ENCODE measurements around the gene RNF182.
"Not testable (repeated sequence)": the region's sequence is repeated elsewhere in the genome, so short reads cannot be mapped to it uniquely, and the experiment has no call there.

Gene RNF182

GRCh38 chr6:14016935-14017625 lies 92.3 kb downstream of the RNF182 start:
- WGBS (ENCODE audit: insufficient coverage, insufficient read length) = 100% methylated on average over 1 of the region's 5 CpGs
- DNase-seq (ENCODE audit: low read depth, low spot score) = no peak

DNA sequence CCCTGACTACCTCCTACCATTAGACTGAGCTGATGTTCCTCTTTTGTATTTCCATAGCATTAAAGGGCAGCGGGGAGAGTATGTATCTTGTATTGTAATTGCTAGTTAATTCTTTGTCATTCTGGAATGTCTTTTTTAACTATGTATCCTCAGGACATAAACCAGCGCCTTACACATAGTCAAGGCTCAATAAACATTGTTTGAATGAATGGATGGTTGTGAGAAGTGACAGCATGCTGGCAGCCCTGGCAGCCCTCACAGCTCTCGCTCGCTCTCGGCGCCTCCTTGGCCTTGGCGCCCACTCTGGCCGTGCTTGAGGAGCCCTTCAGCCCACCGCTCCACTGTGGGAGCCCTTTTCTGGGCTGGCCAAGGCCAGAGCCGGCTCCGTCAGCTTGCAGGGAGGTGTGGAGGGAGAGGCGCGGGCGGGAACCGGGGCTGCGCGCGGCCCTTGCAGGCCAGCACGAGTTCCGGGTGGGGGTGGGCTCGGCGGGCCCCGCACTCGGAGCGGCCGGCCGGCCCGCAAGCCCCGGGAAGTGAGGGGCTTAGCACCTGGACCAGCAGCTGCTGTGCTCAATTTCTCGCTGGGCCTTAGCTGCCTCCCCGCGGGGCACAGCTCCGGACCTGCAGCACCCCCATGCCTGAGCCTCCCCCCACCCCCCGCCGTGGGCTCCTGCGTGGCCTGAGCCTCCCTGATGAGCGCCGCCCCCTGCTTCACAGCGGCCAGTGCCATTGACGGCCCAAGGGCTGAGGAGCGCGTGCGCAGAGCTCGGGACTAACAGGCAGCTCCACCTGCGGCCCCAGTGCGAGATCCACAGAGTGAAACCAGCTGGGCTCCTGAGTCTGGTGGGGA lies 93.1 kb downstream of the RNF182 start:
- WGBS (ENCODE audit: insufficient coverage, insufficient read length) = no CpG with 5 or more reads among the region's 46 CpGs
- Histone ChIP-seq H3K4me1 (ENCODE audit: control insufficient read depth, insufficient read depth, low read length) (no peaks in the 10 kb centered on the region), H3K4me3 (ENCODE audit: low read length) (peak overlapping the region; percentile 19; the same call in 1 of the 2 replicates), H3K27ac (ENCODE audit: low read length) (no peak overlapping the region), H3K9me3 (ENCODE audit: control insufficient read depth, insufficient read depth, low read length) (no peaks in the 10 kb centered on the region), H3K27me3 (ENCODE audit: control insufficient read depth, insufficient read depth, low read length) (no peaks in the 10 kb centered on the region), H3K36me3 (ENCODE audit: control insufficient read depth, insufficient read depth, low read length) (no peaks in the 10 kb centered on the region)
- no peak for DNase-seq (ENCODE audit: low read depth, low spot score)

More at GRCh38 chr6:14016935-14017625, 92.3 kb downstream of the RNF182 start:
- Histone ChIP-seq H3K4me3 (ENCODE audit: low read length) (no peak overlapping the region), H3K27me3 (ENCODE audit: control insufficient read depth, insufficient read depth, low read length) (no peaks in the 10 kb centered on the region), H3K27ac (ENCODE audit: low read length) (no peak overlapping the region), H3K9me3 (ENCODE audit: control insufficient read depth, insufficient read depth, low read length) (no peaks in the 10 kb centered on the region), H3K4me1 (ENCODE audit: control insufficient read depth, insufficient read depth, low read length) (no peaks in the 10 kb centered on the region), H3K36me3 (ENCODE audit: control insufficient read depth, insufficient read depth, low read length) (no peaks in the 10 kb centered on the region)

DNA sequence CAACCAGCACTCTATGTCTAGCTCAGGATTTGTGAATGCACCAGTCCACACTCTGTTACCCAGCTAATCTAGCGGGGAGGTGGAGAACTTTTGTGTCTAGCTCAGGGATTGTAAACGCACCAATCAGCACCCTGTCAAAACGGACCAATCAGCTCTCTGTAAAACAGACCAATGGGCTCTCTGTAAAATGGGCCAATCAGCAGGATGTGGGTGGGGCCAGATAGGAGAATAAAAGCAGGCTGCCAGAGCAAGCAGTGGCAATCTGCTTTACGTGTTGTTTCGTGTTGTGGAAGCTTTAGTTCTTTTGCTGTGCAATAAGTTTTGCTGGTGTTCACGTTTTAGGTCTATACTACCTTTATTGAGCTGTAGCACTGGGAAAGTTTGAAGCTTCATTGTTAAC lies 93.8 kb downstream of the RNF182 start:
- not testable (repeated sequence) for H3K36me3 ChIP-seq (ENCODE audit: control insufficient read depth, insufficient read depth, low read length); DNase-seq (ENCODE audit: low read depth, low spot score); H3K4me1 ChIP-seq (ENCODE audit: control insufficient read depth, insufficient read depth, low read length); H3K9me3 ChIP-seq (ENCODE audit: control insufficient read depth, insufficient read depth, low read length); H3K4me3 ChIP-seq (ENCODE audit: low read length); H3K27ac ChIP-seq (ENCODE audit: low read length); H3K27me3 ChIP-seq (ENCODE audit: control insufficient read depth, insufficient read depth, low read length)
- WGBS (ENCODE audit: insufficient coverage, insufficient read length) = no CpG with 5 or more reads among the region's 6 CpGs

GRCh38 chr6:14020551-14020950 lies 95.8 kb downstream of the RNF182 start:
- Histone ChIP-seq H3K9me3 (ENCODE audit: control insufficient read depth, insufficient read depth, low read length) (no peaks in the 10 kb centered on the region), H3K27ac (ENCODE audit: low read length) (no peak overlapping the region), H3K4me3 (ENCODE audit: low read length) (no peak overlapping the region), H3K36me3 (ENCODE audit: control insufficient read depth, insufficient read depth, low read length) (no peaks in the 10 kb centered on the region), H3K4me1 (ENCODE audit: control insufficient read depth, insufficient read depth, low read length) (peaks cover 2% of the 10 kb centered on the region; the same call in 1 of the 2 replicates), H3K27me3 (ENCODE audit: control insufficient read depth, insufficient read depth, low read length) (no peaks in the 10 kb centered on the region)
- WGBS (ENCODE audit: insufficient coverage, insufficient read length) = no CpG with 5 or more reads among the region's 2 CpGs
- DNase-seq (ENCODE audit: low read depth, low spot score) = no peak

- peaks cover 2% of the 10 kb centered on the region; the same call in 1 of the 2 replicates for H3K4me1 ChIP-seq (ENCODE audit: control insufficient read depth, insufficient read depth, low read length)
- no peak for DNase-seq (ENCODE audit: low read depth, low spot score)
- H3K27ac ChIP-seq (ENCODE audit: low read length) = no peak overlapping the region
- H3K27me3 ChIP-seq (ENCODE audit: control insufficient read depth, insufficient read depth, low read length) = no peaks in the 10 kb centered on the region
- H3K4me3 ChIP-seq (ENCODE audit: low read length) = no peak overlapping the region
- WGBS (ENCODE audit: insufficient coverage, insufficient read length) = no CpG with 5 or more reads among the region's 4 CpGs
- no peaks in the 10 kb centered on the region for H3K9me3 ChIP-seq (ENCODE audit: control insufficient read depth, insufficient read depth, low read length)
- H3K36me3 ChIP-seq (ENCODE audit: control insufficient read depth, insufficient read depth, low read length) = no peaks in the 10 kb centered on the region
Measured at GRCh38 chr6:14021449-14021848, 96.7 kb downstream of the RNF182 start.

- Histone ChIP-seq H3K27ac (ENCODE audit: low read length) (no peak overlapping the region), H3K9me3 (ENCODE audit: control insufficient read depth, insufficient read depth, low read length) (no peaks in the 10 kb centered on the region), H3K4me1 (ENCODE audit: control insufficient read depth, insufficient read depth, low read length) (peaks cover 2% of the 10 kb centered on the region; the same call in 1 of the 2 replicates), H3K4me3 (ENCODE audit: low read length) (no peak overlapping the region), H3K27me3 (ENCODE audit: control insufficient read depth, insufficient read depth, low read length) (no peaks in the 10 kb centered on the region), H3K36me3 (ENCODE audit: control insufficient read depth, insufficient read depth, low read length) (no peaks in the 10 kb centered on the region)
- no peak for DNase-seq (ENCODE audit: low read depth, low spot score)
- no CpG with 5 or more reads among the region's 5 CpGs for WGBS (ENCODE audit: insufficient coverage, insufficient read length)
Measured at GRCh38 chr6:14022673-14023072, 97.9 kb downstream of the RNF182 start.

DNA sequence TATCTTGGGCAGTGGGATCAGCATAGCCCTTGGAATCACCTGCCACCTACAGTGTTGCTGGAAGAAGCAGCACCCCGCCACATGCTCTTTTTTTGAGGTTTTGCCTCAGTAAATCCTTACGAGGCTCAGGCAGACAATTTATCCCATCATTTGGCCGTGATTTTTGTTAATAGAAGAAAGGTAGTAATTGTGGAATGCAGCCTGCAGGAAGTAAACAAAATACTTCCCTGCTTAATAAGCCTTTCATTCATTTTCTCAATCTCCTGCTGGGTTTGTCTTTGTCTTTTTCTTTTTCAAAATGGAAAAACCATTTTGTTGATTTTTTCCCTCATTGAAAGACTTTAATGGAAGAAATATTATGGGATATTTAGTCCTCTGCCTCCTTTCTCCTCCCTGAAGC lies 99.1 kb downstream of the RNF182 start:
- H3K27me3 ChIP-seq (ENCODE audit: control insufficient read depth, insufficient read depth, low read length) = no peaks in the 10 kb centered on the region

GRCh38 chr6:14025160-14025559 lies 100.4 kb downstream of the RNF182 start:
- Histone ChIP-seq H3K4me3 (ENCODE audit: low read length) (no peak overlapping the region), H3K4me1 (ENCODE audit: control insufficient read depth, insufficient read depth, low read length) (peaks cover 2% of the 10 kb centered on the region; the same call in 1 of the 2 replicates), H3K36me3 (ENCODE audit: control insufficient read depth, insufficient read depth, low read length) (no peaks in the 10 kb centered on the region), H3K9me3 (ENCODE audit: control insufficient read depth, insufficient read depth, low read length) (no peaks in the 10 kb centered on the region), H3K27me3 (ENCODE audit: control insufficient read depth, insufficient read depth, low read length) (no peaks in the 10 kb centered on the region), H3K27ac (ENCODE audit: low read length) (no peak overlapping the region)
- DNase-seq (ENCODE audit: low read depth, low spot score) = no peak
- no CpG with 5 or more reads among the region's 8 CpGs for WGBS (ENCODE audit: insufficient coverage, insufficient read length)

More for the DNA sequence above, 99.1 kb downstream of the RNF182 start:
- H3K27ac ChIP-seq (ENCODE audit: low read length) = no peak overlapping the region
- H3K4me3 ChIP-seq (ENCODE audit: low read length) = no peak overlapping the region
- no CpG with 5 or more reads among the region's 3 CpGs for WGBS (ENCODE audit: insufficient coverage, insufficient read length)
- no peak for DNase-seq (ENCODE audit: low read depth, low spot score)
- H3K36me3 ChIP-seq (ENCODE audit: control insufficient read depth, insufficient read depth, low read length) = no peaks in the 10 kb centered on the region
- H3K4me1 ChIP-seq (ENCODE audit: control insufficient read depth, insufficient read depth, low read length) = peaks cover 2% of the 10 kb centered on the region; the same call in 1 of the 2 replicates
- H3K9me3 ChIP-seq (ENCODE audit: control insufficient read depth, insufficient read depth, low read length) = no peaks in the 10 kb centered on the region

- Histone ChIP-seq H3K27me3 (ENCODE audit: control insufficient read depth, insufficient read depth, low read length) (no peaks in the 10 kb centered on the region), H3K4me1 (ENCODE audit: control insufficient read depth, insufficient read depth, low read length) (peaks cover 2% of the 10 kb centered on the region; the same call in 1 of the 2 replicates), H3K27ac (ENCODE audit: low read length) (no peak overlapping the region), H3K4me3 (ENCODE audit: low read length) (no peak overlapping the region), H3K36me3 (ENCODE audit: control insufficient read depth, insufficient read depth, low read length) (no peaks in the 10 kb centered on the region), H3K9me3 (ENCODE audit: control insufficient read depth, insufficient read depth, low read length) (no peaks in the 10 kb centered on the region)
- 95% methylated on average over 1 of the region's 9 CpGs for WGBS (ENCODE audit: insufficient coverage, insufficient read length)
- no peak for DNase-seq (ENCODE audit: low read depth, low spot score)
Measured at GRCh38 chr6:14026831-14027539, 102.2 kb downstream of the RNF182 start.

DNA sequence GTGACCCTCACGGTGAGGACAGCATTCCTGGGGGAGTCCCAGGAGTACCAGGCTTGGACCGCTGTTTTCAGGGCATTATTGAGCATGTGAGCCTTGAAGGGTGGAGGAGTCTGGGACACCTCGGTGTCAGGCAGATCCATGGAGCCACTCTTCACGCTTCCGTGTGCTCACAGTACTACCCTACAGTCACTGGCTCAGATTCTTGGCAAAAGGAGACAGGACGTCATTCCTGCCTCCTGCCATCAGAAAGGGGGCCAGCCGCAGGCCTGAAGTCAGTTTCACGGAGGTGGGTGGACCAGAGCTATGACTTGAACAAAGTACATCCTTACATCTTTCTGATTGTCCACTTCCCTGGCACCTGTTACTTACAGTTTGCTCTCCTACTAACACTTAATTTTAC lies 103.9 kb downstream of the RNF182 start:
- Histone ChIP-seq H3K4me1 (ENCODE audit: control insufficient read depth, insufficient read depth, low read length) (peaks cover 2% of the 10 kb centered on the region; the same call in 1 of the 2 replicates), H3K36me3 (ENCODE audit: control insufficient read depth, insufficient read depth, low read length) (no peaks in the 10 kb centered on the region)
- no CpG with 5 or more reads among the region's 8 CpGs for WGBS (ENCODE audit: insufficient coverage, insufficient read length)

More for the DNA sequence above, 103.9 kb downstream of the RNF182 start:
- no peaks in the 10 kb centered on the region for H3K9me3 ChIP-seq (ENCODE audit: control insufficient read depth, insufficient read depth, low read length)
- H3K27ac ChIP-seq (ENCODE audit: low read length) = no peak overlapping the region
- no peak overlapping the region for H3K4me3 ChIP-seq (ENCODE audit: low read length)
- DNase-seq (ENCODE audit: low read depth, low spot score) = no peak
- no peaks in the 10 kb centered on the region for H3K27me3 ChIP-seq (ENCODE audit: control insufficient read depth, insufficient read depth, low read length)
